Colonic mucosa (tissue), 4 donors: ENCODE measurements around the gene MTO1. TPM values are rescaled to one million over a fixed set of nuclear protein-coding genes. Genes with fewer than 3 reads are reported as not detected.

Experiments
- DNase-seq: peaks from one replicate; pipeline ENCODE4 v3.0.0-alpha.2; 2020
- H3K27ac ChIP-seq: fragments of 200-600 bp; one replicate; pipeline ENCODE4 v1.8.0; 2021
- H3K27me3 ChIP-seq: fragments of 200-600 bp; one replicate; pipeline ENCODE4 v1.8.0; 2021
- H3K36me3 ChIP-seq: fragments of 200-600 bp; one replicate; pipeline ENCODE4 v1.8.0; 2021
- H3K4me1 ChIP-seq: fragments of 200-600 bp; one replicate; pipeline ENCODE4 v1.8.0; 2021; ENCODE audit warnings: mild to moderate bottlenecking
- H3K4me3 ChIP-seq: fragments of 200-600 bp; one replicate; pipeline ENCODE4 v1.8.0; 2021
- H3K9ac ChIP-seq, 2 donors: one replicate each; pipeline ENCODE4 v1.7.0; 2013; ENCODE audit warnings: control low read depth in 2 of 2, low read depth in 2 of 2, low read length in 2 of 2
- H3K9me3 ChIP-seq: fragments of 200-600 bp; one replicate; pipeline ENCODE4 v1.8.0; 2021
- intact Hi-C: fragments of 100-400 bp; cut with DNase I; formaldehyde crosslinking; loops from one replicate; pipeline ENCODE4 v1.14.1; 2022
- total RNA-seq, 2 donors: library from RNA; stranded (reverse); fragmentation: NEBNext Ultra II Directional in 1 of 2; extraction: Animal tissue kit (Norgen Biotek cat#: 25700) in 1 of 2; gene quantifications; one replicate each; pipeline ENCODE4 v1.2.1, GENCODE V29; 2021
- TF ChIP-seq, protein P1 (sequence below): fragments of 200-600 bp; IDR thresholded peaks from one replicate; pipeline ENCODE4 v1.8.0; 2022; ENCODE audit warnings: antibody characterized with exemption, mild to moderate bottlenecking
- donor health status: healthy.
- donor health status: DM: no; HTN: no; CAD: no.
- donor health status: DM: no; HTN: no; CAD: no.

The MTO1 gene
- total RNA-seq, 2 donors from 2014 or later = 25.5 to 29.2 TPM

DNA sequence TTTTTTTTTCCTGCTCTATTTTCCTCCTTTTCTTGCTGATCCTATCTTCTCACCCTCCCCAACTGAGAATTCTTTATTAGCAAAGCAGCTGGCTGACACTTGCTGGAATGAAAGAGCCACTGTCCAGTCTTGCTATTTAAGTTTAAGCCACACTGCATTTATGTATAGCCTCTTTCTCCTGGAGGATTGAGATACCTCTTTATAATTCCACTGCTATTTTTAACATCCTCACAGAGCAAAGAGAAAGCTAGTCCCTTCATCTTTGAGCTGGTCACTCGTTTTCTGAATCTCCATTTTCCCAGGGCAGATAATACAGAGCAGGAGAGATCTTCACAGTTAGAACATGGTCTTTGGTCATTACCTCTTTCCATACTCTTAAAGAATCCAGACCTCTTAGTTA is 95.3 kb downstream of the MTO1 start:
- H3K36me3 ChIP-seq = no peaks in the 10 kb centered on the region
- no peak overlapping the region for H3K9ac ChIP-seq
- no peaks in the 10 kb centered on the region for H3K4me1 ChIP-seq
- TF ChIP-seq, protein P1, sequence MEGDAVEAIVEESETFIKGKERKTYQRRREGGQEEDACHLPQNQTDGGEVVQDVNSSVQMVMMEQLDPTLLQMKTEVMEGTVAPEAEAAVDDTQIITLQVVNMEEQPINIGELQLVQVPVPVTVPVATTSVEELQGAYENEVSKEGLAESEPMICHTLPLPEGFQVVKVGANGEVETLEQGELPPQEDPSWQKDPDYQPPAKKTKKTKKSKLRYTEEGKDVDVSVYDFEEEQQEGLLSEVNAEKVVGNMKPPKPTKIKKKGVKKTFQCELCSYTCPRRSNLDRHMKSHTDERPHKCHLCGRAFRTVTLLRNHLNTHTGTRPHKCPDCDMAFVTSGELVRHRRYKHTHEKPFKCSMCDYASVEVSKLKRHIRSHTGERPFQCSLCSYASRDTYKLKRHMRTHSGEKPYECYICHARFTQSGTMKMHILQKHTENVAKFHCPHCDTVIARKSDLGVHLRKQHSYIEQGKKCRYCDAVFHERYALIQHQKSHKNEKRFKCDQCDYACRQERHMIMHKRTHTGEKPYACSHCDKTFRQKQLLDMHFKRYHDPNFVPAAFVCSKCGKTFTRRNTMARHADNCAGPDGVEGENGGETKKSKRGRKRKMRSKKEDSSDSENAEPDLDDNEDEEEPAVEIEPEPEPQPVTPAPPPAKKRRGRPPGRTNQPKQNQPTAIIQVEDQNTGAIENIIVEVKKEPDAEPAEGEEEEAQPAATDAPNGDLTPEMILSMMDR = no peak
- H3K27me3 ChIP-seq = no peaks in the 10 kb centered on the region
- intact Hi-C loops = no loop called here
- no peak overlapping the region for H3K27ac ChIP-seq
- no peaks in the 10 kb centered on the region for H3K9me3 ChIP-seq
- H3K4me3 ChIP-seq = no peak overlapping the region
- DNase-seq = no peak

Other genes with a start within 250 kb of the MTO1 start
- gene KHDC1L, start 236.2 kb upstream of the MTO1 start, total RNA-seq = not detected
- 1 to 10 TPM in 1 of 2 donors, under 1 TPM in 1; 0.69 to 1.8 TPM for gene KHDC1, start 198.5 kb upstream of the MTO1 start, total RNA-seq
- not detected for gene DPPA5, start 107.5 kb upstream of the MTO1 start, total RNA-seq
- not detected for gene KHDC3L, start 99.1 kb upstream of the MTO1 start, total RNA-seq
- gene OOEP, start 91.8 kb upstream of the MTO1 start, total RNA-seq = not detected
- gene DDX43, start 66.9 kb upstream of the MTO1 start, total RNA-seq = under 1 TPM in 1 of 2 donors, not detected in 1; 0.16 TPM
- 1 to 10 TPM; 4.1 to 5.6 TPM for gene CGAS, start 9.4 kb upstream of the MTO1 start, total RNA-seq
- 1,000 to 10,000 TPM; 7,049 to 8,990 TPM for gene EEF1A1, start 59.3 kb downstream of the MTO1 start, total RNA-seq
- gene SLC17A5, start 192.3 kb downstream of the MTO1 start, total RNA-seq = 10 to 100 TPM; 24.4 to 41.5 TPM
- 1 to 10 TPM; 1.1 to 4.5 TPM for gene CD109, start 234.5 kb downstream of the MTO1 start, total RNA-seq